Body of pancreas (tissue), 4 donors: ENCODE results near the gene DMAC2.

Experiments
- POLR2A ChIP-seq, 3 donors: fragments of 450-650 bp; IDR thresholded peaks; one replicate each; pipeline ENCODE4 v1.6.1; 2016; ENCODE audit warnings: antibody characterized with exemption in 3 of 3, mild to moderate bottlenecking in 2 of 3
- TF ChIP-seq, protein P1 (sequence below), 7 experiments: fragments of 450-650 bp in 4 of 7; fragments of 200-600 bp in 3 of 7; sonication (generic) in 3 of 7; IDR thresholded peaks; one replicate each; pipeline ENCODE4 v1.5.1; 2016 to 2019; ENCODE audit warnings: antibody characterized with exemption in 7 of 7

DNA sequence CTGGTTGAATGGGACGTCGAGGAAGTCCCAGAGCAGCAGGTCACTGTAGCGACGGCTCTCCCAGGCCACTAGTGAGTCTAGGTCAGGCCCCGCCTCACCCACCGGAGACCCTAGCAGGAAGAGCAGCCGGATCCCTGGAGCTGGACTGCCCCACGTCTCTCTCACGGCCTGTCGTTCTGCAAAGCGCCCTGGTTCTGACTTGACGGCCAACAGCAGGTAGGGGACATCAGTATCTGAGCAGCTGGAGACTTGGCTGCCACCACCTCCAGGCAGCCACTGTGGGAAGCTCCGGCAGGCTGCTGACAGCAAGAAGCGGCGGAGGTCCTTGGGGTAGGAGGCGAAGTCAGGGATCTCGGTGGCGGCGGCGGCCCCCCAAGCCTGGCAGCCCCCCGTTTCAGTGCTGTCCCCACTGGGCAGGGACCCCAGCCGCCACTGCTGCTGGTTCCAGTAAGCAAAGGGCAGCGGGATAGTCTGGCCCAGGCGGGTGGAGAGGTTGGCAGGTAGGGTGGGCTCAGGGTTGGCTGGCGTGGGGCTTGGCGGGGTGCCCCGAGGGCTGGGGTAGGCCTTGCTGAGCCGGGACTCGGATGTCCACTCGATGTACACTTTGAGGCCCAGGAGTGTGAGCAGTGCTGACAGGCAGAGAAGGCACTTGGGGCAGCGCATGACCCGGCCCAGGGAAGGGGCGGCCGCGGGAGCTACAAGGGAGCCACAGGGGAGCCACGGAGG, 13.4 kb downstream of the DMAC2 start:
- TF ChIP-seq, protein P1, sequence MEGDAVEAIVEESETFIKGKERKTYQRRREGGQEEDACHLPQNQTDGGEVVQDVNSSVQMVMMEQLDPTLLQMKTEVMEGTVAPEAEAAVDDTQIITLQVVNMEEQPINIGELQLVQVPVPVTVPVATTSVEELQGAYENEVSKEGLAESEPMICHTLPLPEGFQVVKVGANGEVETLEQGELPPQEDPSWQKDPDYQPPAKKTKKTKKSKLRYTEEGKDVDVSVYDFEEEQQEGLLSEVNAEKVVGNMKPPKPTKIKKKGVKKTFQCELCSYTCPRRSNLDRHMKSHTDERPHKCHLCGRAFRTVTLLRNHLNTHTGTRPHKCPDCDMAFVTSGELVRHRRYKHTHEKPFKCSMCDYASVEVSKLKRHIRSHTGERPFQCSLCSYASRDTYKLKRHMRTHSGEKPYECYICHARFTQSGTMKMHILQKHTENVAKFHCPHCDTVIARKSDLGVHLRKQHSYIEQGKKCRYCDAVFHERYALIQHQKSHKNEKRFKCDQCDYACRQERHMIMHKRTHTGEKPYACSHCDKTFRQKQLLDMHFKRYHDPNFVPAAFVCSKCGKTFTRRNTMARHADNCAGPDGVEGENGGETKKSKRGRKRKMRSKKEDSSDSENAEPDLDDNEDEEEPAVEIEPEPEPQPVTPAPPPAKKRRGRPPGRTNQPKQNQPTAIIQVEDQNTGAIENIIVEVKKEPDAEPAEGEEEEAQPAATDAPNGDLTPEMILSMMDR (IDR thresholded peaks at IDR 0.05), result no peak
- TF ChIP-seq POLR2A (IDR thresholded peaks at IDR 0.05), result no peak
